ENCODE data around the gene RNF150. TPM values are rescaled to one million over a fixed set of nuclear protein-coding genes. Genes with fewer than 3 reads are reported as not detected.
"Not testable (repeated sequence)": the region's sequence is repeated elsewhere in the genome, so short reads cannot be mapped to it uniquely, and the experiment has no call there.

Gene RNF150
- polyA plus RNA-seq, 2 of the 4 experiments (the other 2 are of a cell fraction), result 0.21 to 0.34 TPM

GRCh38 chr4:140829825-140830224 is 303.4 kb downstream of the RNF150 start (continued):
- no peak for TF ChIP-seq FOXS1 (CRISPR knock-in tag; IDR thresholded peaks at IDR 0.05)
- TF ChIP-seq GATA3 (IDR thresholded peaks at IDR 0.05; ENCODE audit: borderline replicate concordance), result no peak
- no peak for TF ChIP-seq ZSCAN20 (CRISPR knock-in tag; IDR thresholded peaks at IDR 0.05)

DNA sequence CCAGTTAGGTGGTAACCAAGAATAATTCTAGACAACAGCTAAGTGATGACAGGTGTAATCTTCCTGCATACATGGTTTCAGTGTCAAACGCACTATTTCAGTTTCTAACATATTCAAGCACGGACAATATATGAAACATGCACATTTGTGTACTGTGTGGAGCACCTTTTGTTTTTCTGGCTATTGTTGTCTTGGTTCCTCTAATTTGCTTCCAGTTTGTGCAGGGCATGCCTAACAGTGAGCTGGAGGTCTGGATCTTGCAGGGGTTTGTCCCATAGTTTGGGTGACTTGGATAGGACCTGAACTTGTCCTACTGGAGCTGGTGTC is 306.6 kb downstream of the RNF150 start:
- ChIA-PET POLR2A (no interaction called here), CTCF (no interaction called here)
- FAIRE-seq (no peak), DNase-seq (ENCODE audit: low read depth in 1 of 2, low spot score in 1 of 2) (no peak), ATAC-seq (no peak)
- no peak for TF ChIP-seq RCOR1 (IDR thresholded peaks at IDR 0.05; ENCODE audit: low read depth, low read length)
- TF ChIP-seq RFX5 (IDR thresholded peaks at IDR 0.05), result no peak
- TF ChIP-seq MAZ (IDR thresholded peaks at IDR 0.05; ENCODE audit: borderline replicate concordance, low read depth, low read length), result no peak
- no peak for TF ChIP-seq RAD21 (conservative IDR thresholded peaks at IDR 0.05 in 1 of 2, IDR thresholded peaks at IDR 0.05 in 1 of 2)
- TF ChIP-seq, protein P1, sequence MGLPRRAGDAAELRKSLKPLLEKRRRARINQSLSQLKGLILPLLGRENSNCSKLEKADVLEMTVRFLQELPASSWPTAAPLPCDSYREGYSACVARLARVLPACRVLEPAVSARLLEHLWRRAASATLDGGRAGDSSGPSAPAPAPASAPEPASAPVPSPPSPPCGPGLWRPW (IDR thresholded peaks at IDR 0.05), result no peak
- TF ChIP-seq, protein P2, sequence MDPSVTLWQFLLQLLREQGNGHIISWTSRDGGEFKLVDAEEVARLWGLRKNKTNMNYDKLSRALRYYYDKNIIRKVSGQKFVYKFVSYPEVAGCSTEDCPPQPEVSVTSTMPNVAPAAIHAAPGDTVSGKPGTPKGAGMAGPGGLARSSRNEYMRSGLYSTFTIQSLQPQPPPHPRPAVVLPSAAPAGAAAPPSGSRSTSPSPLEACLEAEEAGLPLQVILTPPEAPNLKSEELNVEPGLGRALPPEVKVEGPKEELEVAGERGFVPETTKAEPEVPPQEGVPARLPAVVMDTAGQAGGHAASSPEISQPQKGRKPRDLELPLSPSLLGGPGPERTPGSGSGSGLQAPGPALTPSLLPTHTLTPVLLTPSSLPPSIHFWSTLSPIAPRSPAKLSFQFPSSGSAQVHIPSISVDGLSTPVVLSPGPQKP (IDR thresholded peaks at IDR 0.05; ENCODE audit: low read depth, low read length), result no peak
- no peak for TF ChIP-seq FOXS1 (CRISPR knock-in tag; IDR thresholded peaks at IDR 0.05)
- TF ChIP-seq CEBPB (IDR thresholded peaks at IDR 0.05), result no peak
- TF ChIP-seq, protein P3, sequence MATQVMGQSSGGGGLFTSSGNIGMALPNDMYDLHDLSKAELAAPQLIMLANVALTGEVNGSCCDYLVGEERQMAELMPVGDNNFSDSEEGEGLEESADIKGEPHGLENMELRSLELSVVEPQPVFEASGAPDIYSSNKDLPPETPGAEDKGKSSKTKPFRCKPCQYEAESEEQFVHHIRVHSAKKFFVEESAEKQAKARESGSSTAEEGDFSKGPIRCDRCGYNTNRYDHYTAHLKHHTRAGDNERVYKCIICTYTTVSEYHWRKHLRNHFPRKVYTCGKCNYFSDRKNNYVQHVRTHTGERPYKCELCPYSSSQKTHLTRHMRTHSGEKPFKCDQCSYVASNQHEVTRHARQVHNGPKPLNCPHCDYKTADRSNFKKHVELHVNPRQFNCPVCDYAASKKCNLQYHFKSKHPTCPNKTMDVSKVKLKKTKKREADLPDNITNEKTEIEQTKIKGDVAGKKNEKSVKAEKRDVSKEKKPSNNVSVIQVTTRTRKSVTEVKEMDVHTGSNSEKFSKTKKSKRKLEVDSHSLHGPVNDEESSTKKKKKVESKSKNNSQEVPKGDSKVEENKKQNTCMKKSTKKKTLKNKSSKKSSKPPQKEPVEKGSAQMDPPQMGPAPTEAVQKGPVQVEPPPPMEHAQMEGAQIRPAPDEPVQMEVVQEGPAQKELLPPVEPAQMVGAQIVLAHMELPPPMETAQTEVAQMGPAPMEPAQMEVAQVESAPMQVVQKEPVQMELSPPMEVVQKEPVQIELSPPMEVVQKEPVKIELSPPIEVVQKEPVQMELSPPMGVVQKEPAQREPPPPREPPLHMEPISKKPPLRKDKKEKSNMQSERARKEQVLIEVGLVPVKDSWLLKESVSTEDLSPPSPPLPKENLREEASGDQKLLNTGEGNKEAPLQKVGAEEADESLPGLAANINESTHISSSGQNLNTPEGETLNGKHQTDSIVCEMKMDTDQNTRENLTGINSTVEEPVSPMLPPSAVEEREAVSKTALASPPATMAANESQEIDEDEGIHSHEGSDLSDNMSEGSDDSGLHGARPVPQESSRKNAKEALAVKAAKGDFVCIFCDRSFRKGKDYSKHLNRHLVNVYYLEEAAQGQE (IDR thresholded peaks at IDR 0.05), result no peak
- TF ChIP-seq GATA3 (IDR thresholded peaks at IDR 0.05; ENCODE audit: borderline replicate concordance), result no peak
- no peak for TF ChIP-seq NR3C1 (IDR thresholded peaks at IDR 0.05)
- TF ChIP-seq KDM5A (IDR thresholded peaks at IDR 0.05), result no peak
- no peak for TF ChIP-seq CBX2 (IDR thresholded peaks at IDR 0.05; ENCODE audit: borderline replicate concordance, low read depth)
- TF ChIP-seq EP300 (IDR thresholded peaks at IDR 0.05), result no peak
- TF ChIP-seq NFE2L2 (conservative IDR thresholded peaks at IDR 0.05; ENCODE audit: low read length), result no peak
- H3K4me1 ChIP-seq, result no peaks in the 10 kb centered on the region
- 90% methylated on average over 2 of the region's 2 CpGs for WGBS (ENCODE audit: missing lambda C conversion rate)
- H3K27ac ChIP-seq, result no peak overlapping the region
- no peaks in the 10 kb centered on the region for H3K9me3 ChIP-seq
- H3K4me3 ChIP-seq, result peak overlapping the region; percentile 47
- H3K4me2 ChIP-seq, result peak overlapping the region; percentile 83

DNA sequence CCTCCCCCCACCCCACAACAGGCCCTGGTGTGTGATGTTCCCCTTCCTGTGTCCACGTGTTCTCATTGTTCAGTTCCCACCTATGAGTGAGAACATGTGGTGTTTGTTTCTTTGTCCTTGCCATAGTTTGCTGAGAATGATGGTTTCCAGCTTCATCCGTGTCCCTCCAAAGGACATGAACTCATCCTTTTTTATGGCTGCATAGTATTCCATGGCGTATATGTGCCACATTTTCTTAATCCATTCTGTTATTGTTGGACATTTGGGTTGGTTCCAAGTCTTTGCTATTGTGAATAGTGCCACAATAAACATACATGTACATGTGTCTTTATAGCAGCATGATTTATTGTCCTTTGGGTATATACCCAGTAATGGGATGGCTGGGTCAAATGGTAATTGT is 312.7 kb downstream of the RNF150 start:
- H3K27ac ChIP-seq; ATAC-seq; FAIRE-seq; H3K9me3 ChIP-seq; DNase-seq (ENCODE audit: low read depth in 1 of 2, low spot score in 1 of 2); CTCF ChIA-PET; H3K4me2 ChIP-seq; POLR2A ChIA-PET; H3K4me3 ChIP-seq; H3K4me1 ChIP-seq: not testable (repeated sequence)
- 40% methylated on average over 3 of the region's 3 CpGs for WGBS (ENCODE audit: missing lambda C conversion rate)

GRCh38 chr4:140819610-140820009 is 313.7 kb downstream of the RNF150 start:
- DNase-seq (ENCODE audit: low read depth in 1 of 2, low spot score in 1 of 2), result no peak
- WGBS (ENCODE audit: missing lambda C conversion rate), result 100% methylated on average over 1 of the region's 1 CpG
- H3K27ac ChIP-seq, result no peak overlapping the region
- no peak overlapping the region for H3K4me2 ChIP-seq
- ATAC-seq, result no peak
- ChIA-PET CTCF (interaction anchor here (0.7 kb wide), 1 partner anchor 83 kb away, joined by 4 read pairs; no protein-coding TSS in a partner anchor), POLR2A (no interaction called here)
- H3K9me3 ChIP-seq, result no peaks in the 10 kb centered on the region
- H3K4me3 ChIP-seq, result no peak overlapping the region
- no peak for TF ChIP-seq ZFP36 (IDR thresholded peaks at IDR 0.05; ENCODE audit: borderline replicate concordance, partially characterized antibody)
- TF ChIP-seq NR3C1 (IDR thresholded peaks at IDR 0.05), result no peak
- no peak for TF ChIP-seq SMC3 (IDR thresholded peaks at IDR 0.05)
- TF ChIP-seq JUN (IDR thresholded peaks at IDR 0.05), result no peak
- TF ChIP-seq RNF2 (IDR thresholded peaks at IDR 0.05; ENCODE audit: borderline replicate concordance, low read depth), result no peak
- TF ChIP-seq ZC3H11A (IDR thresholded peaks at IDR 0.05), result no peak
- no peak for FAIRE-seq
- H3K4me1 ChIP-seq, result no peaks in the 10 kb centered on the region

All from A549 (cell line).